Stomach (tissue), 4 donors: ENCODE results near the gene ZNF622.

Source experiments
- CTCF ChIP-seq, 7 experiments: fragments of 450-650 bp in 4 of 7; fragments of 200-600 bp in 3 of 7; sonication (generic) in 3 of 7; IDR thresholded peaks; one replicate each; pipeline ENCODE4 v1.5.1; 2016 to 2019; ENCODE audit warnings: antibody characterized with exemption in 7 of 7, control low read depth in 2 of 7, mild to moderate bottlenecking in 1 of 7
- EP300 ChIP-seq: sonication (generic); formaldehyde crosslinking; IDR thresholded peaks from one replicate; pipeline ENCODE4 v1.6.1; 2017; ENCODE audit warnings: antibody characterized with exemption

DNA sequence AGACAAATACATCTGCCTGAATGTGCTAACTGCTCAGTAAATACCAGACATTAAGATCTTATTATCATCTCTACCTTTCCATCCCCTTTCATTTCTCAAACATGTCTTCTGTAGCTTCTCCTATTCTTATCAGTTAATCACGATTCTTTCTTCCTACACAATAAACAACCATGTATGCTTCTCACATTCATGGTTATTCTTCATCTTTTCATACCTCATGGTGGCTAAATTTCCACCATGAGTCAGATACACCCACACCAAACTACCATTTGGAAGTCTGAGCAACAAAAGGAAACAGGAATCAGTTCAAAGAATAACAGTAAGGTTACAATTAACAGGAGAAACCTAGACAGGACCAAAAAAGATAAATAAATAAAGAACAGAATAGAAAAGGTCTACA is 7.7 kb downstream of the ZNF622 start:
- TF ChIP-seq CTCF (IDR thresholded peaks at IDR 0.05) (no peak), EP300 (no peak)
